HG02642 (cell line): ENCODE results near the gene MMP15.
"Not testable (repeated sequence)": the region's sequence is repeated elsewhere in the genome, so short reads cannot be mapped to it uniquely, and the experiment has no call there.

ENCODE experiments used
- ATAC-seq: cut with Tn5 transposase; IDR thresholded peaks from one replicate; pipeline ENCODE4 v1.9.1; 2021; ENCODE audit warnings: mild to moderate bottlenecking; ENCODE audit not compliant: unreplicated experiment, poor library complexity

MMP15 gene

GRCh38 chr16:57995721-57996405 lies 29.7 kb upstream of the MMP15 start:
- ATAC-seq = no peak

- no peak for ATAC-seq
Measured at GRCh38 chr16:57996406-57997175, 29.0 kb upstream of the MMP15 start.

- ATAC-seq = no peak
Measured at GRCh38 chr16:57997176-57997527, 28.4 kb upstream of the MMP15 start.

- ATAC-seq = no peak
Measured at GRCh38 chr16:57997528-57998265, 27.9 kb upstream of the MMP15 start.

GRCh38 chr16:57998486-57998885 lies 27.1 kb upstream of the MMP15 start:
- ATAC-seq = no peak

GRCh38 chr16:57998992-57999365 lies 26.6 kb upstream of the MMP15 start:
- no peak for ATAC-seq

GRCh38 chr16:57999366-57999970 lies 26.1 kb upstream of the MMP15 start:
- no peak for ATAC-seq

- ATAC-seq = peak; percentile 28
Measured at GRCh38 chr16:57999971-58000705, 25.4 kb upstream of the MMP15 start, which contains the start of gene ZNF319. TSS of gene ZNF319 (minus strand) at chr16:58000672. CDS start at chr16:57998265, 2,407 bp downstream.

- peak; percentile 82 for ATAC-seq
Measured at GRCh38 chr16:58000706-58001676, 24.6 kb upstream of the MMP15 start, which contains the start of gene USB1. TSS of gene USB1 (plus strand) at chr16:58001407. CDS start at chr16:58001484, 77 bp downstream.

- ATAC-seq = no peak
Measured at GRCh38 chr16:58001781-58002415, 23.7 kb upstream of the MMP15 start.

GRCh38 chr16:58002416-58002800 lies 23.1 kb upstream of the MMP15 start:
- no peak for ATAC-seq

- ATAC-seq = no peak
Measured at GRCh38 chr16:58002936-58003335, 22.6 kb upstream of the MMP15 start.

GRCh38 chr16:58004736-58005135 lies 20.8 kb upstream of the MMP15 start:
- ATAC-seq = not testable (repeated sequence)

- no peak for ATAC-seq
Measured at GRCh38 chr16:58009856-58010416, 15.6 kb upstream of the MMP15 start.

- ATAC-seq = no peak
Measured at GRCh38 chr16:58010886-58011285, 14.7 kb upstream of the MMP15 start.

GRCh38 chr16:58011652-58012051 lies 13.9 kb upstream of the MMP15 start:
- no peak for ATAC-seq

GRCh38 chr16:58012481-58012880 lies 13.1 kb upstream of the MMP15 start:
- ATAC-seq = no peak
